Ishikawa (cell line): Measurements from ENCODE around the gene SLC49A3.

Experiments used
- CEBPB ChIP-seq: IDR thresholded peaks from 2 replicates; pipeline ENCODE4 v1.6.1; 2012
- CREB1 ChIP-seq: IDR thresholded peaks from 2 replicates; pipeline ENCODE4 v1.6.1; 2012; ENCODE audit warnings: low read depth
- EGR1 ChIP-seq: IDR thresholded peaks from 2 replicates; pipeline ENCODE4 v1.6.1; 2012
- EP300 ChIP-seq: IDR thresholded peaks from 2 replicates; pipeline ENCODE4 v1.6.1; 2012; ENCODE audit warnings: borderline replicate concordance
- FOXM1 ChIP-seq: IDR thresholded peaks from 2 replicates; pipeline ENCODE4 v1.6.1; 2012; ENCODE audit warnings: low read depth, borderline replicate concordance
- NFIC ChIP-seq: IDR thresholded peaks from 2 replicates; pipeline ENCODE4 v1.6.1; 2012
- RAD21 ChIP-seq: IDR thresholded peaks from 2 replicates; pipeline ENCODE4 v1.6.1; 2012; ENCODE audit warnings: low read depth
- TAF1 ChIP-seq: IDR thresholded peaks from 2 replicates; pipeline ENCODE4 v1.6.1; 2012; ENCODE audit warnings: low read depth, mild to moderate bottlenecking
- TCF12 ChIP-seq: IDR thresholded peaks from 2 replicates; pipeline ENCODE4 v1.6.1; 2012; ENCODE audit warnings: low read depth
- TEAD4 ChIP-seq: IDR thresholded peaks from 2 replicates; pipeline ENCODE4 v1.6.1; 2012
- YY1 ChIP-seq: IDR thresholded peaks from 2 replicates; pipeline ENCODE4 v1.6.1; 2012; ENCODE audit warnings: low read depth
- ZBTB7A ChIP-seq: IDR thresholded peaks from 2 replicates; pipeline ENCODE4 v1.6.1; 2012; ENCODE audit warnings: low read depth
- TF ChIP-seq, protein P1 (sequence below): IDR thresholded peaks from 2 replicates; pipeline ENCODE4 v1.6.1; 2012
- TF ChIP-seq, protein P2 (sequence below): IDR thresholded peaks from 2 replicates; pipeline ENCODE4 v1.6.1; 2012
- TF ChIP-seq, protein P3 (sequence below): IDR thresholded peaks from 2 replicates; pipeline ENCODE4 v1.6.1; 2012; ENCODE audit warnings: low read depth, mild to moderate bottlenecking

The SLC49A3 gene

DNA sequence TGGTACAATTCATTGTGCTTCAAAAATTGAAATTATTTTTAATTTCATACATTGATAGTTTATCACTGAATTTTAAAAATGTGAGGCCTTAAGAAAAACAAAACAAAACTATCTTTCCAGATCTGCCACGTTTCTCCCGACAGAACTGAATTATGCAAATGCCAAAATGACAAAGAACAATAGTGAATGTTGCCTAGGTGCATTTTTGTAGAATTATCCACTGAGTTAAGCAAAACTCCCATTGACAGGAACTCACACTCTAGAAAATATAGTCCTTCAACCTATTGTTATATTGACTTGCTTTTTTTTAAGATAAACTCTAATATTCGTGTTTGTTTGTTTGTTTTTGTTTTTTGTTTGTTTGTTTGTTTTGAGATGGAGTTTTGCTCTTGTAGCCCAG is 23.1 kb upstream of the SLC49A3 start:
- no peak for TF ChIP-seq CEBPB
- no peak for TF ChIP-seq RAD21
- TF ChIP-seq, protein P1, sequence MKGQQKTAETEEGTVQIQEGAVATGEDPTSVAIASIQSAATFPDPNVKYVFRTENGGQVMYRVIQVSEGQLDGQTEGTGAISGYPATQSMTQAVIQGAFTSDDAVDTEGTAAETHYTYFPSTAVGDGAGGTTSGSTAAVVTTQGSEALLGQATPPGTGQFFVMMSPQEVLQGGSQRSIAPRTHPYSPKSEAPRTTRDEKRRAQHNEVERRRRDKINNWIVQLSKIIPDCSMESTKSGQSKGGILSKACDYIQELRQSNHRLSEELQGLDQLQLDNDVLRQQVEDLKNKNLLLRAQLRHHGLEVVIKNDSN, result no peak
- TF ChIP-seq NFIC, result no peak
- no peak for TF ChIP-seq TAF1
- no peak for TF ChIP-seq CREB1
- TF ChIP-seq EGR1, result no peak

DNA sequence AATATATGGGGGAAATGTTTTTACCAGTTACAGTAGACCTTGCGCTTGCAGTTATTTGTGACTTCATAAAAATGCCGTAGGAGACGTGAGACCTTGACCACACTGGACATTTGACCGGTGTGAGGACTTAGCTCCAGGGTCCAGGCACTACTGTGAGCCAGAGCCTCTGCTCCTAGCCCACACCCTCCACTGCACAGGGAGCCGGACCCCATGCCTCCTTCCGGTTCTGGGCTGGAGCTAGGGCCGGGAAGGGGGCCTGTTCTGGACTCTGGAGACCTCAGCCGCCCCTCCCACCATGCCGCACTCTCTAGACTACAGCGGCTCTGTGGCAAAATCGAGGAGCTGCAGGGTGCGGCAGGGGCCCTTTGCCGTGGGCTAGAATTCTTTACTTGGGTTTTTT is 22.0 kb upstream of the SLC49A3 start:
- TF ChIP-seq TEAD4 (no peak), RAD21 (no peak), ZBTB7A (no peak), CEBPB (no peak)
- TF ChIP-seq, protein P2, sequence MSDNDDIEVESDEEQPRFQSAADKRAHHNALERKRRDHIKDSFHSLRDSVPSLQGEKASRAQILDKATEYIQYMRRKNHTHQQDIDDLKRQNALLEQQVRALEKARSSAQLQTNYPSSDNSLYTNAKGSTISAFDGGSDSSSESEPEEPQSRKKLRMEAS, result no peak

DNA sequence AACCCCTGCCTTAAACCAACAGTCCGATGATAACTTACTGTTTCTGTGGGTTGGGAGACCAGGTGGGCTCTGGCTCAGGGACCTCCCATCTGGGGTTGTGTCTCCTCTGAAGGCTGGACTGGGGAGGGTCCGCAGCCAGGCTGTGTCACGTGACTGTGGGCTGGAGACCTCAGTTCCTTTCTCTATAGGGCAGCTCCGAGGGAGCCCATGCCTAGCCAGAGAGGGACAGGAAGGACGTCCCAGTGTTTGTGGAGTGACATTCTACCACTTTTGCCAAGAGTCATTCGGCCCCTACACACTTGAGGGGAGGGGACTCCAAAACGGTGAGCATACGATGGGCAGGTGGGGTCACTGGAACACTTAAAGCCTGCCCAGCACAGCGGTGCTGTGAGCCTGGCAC is 21.2 kb upstream of the SLC49A3 start:
- TF ChIP-seq RAD21 (no peak), TAF1 (no peak)

DNA sequence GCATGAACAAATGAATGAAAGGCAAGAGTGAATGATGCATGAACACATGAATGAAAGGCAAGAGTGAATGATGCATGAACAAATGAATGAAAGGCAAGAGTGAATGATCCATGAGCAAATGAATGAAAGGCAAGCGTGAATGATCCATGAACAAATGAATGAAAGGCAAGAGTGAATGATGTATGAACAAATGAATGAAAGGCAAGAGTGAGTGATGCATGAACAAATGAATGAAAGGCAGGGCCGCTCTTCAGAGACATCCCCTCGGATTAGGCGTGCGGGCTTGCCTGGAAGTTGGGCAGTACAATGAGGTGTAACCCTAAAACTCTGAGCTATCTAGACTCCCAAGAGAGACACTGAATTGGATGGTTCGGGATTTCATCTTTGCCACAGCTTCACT is 20.4 kb upstream of the SLC49A3 start:
- TF ChIP-seq, protein P1, result no peak
- TF ChIP-seq YY1, result no peak
- no peak for TF ChIP-seq FOXM1
- TF ChIP-seq RAD21, result no peak
- TF ChIP-seq EGR1, result no peak

DNA sequence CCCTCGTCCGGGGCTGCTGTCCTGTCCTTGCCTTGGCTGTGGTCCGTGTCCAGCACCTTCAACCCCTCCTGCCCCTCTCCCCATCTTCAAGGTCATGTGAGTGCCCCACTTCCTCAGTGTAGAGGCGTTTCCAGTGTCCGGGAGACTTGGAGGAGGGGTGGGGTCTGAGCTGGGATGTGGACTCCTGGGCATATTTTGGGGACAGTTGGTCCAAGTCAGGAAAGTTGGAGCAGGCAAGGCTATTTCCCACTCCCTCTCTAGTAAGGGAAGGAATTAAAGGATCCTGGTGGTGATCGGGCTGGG is 19.6 kb upstream of the SLC49A3 start:
- TF ChIP-seq, protein P3, sequence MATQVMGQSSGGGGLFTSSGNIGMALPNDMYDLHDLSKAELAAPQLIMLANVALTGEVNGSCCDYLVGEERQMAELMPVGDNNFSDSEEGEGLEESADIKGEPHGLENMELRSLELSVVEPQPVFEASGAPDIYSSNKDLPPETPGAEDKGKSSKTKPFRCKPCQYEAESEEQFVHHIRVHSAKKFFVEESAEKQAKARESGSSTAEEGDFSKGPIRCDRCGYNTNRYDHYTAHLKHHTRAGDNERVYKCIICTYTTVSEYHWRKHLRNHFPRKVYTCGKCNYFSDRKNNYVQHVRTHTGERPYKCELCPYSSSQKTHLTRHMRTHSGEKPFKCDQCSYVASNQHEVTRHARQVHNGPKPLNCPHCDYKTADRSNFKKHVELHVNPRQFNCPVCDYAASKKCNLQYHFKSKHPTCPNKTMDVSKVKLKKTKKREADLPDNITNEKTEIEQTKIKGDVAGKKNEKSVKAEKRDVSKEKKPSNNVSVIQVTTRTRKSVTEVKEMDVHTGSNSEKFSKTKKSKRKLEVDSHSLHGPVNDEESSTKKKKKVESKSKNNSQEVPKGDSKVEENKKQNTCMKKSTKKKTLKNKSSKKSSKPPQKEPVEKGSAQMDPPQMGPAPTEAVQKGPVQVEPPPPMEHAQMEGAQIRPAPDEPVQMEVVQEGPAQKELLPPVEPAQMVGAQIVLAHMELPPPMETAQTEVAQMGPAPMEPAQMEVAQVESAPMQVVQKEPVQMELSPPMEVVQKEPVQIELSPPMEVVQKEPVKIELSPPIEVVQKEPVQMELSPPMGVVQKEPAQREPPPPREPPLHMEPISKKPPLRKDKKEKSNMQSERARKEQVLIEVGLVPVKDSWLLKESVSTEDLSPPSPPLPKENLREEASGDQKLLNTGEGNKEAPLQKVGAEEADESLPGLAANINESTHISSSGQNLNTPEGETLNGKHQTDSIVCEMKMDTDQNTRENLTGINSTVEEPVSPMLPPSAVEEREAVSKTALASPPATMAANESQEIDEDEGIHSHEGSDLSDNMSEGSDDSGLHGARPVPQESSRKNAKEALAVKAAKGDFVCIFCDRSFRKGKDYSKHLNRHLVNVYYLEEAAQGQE, result no peak
- TF ChIP-seq NFIC, result no peak
- no peak for TF ChIP-seq RAD21
- no peak for TF ChIP-seq FOXM1
- TF ChIP-seq CREB1, result no peak
- TF ChIP-seq TCF12, result no peak
- no peak for TF ChIP-seq ZBTB7A
- TF ChIP-seq, protein P2, result no peak
- TF ChIP-seq CEBPB, result no peak
- TF ChIP-seq YY1, result no peak
- no peak for TF ChIP-seq EGR1
- TF ChIP-seq EP300, result no peak

DNA sequence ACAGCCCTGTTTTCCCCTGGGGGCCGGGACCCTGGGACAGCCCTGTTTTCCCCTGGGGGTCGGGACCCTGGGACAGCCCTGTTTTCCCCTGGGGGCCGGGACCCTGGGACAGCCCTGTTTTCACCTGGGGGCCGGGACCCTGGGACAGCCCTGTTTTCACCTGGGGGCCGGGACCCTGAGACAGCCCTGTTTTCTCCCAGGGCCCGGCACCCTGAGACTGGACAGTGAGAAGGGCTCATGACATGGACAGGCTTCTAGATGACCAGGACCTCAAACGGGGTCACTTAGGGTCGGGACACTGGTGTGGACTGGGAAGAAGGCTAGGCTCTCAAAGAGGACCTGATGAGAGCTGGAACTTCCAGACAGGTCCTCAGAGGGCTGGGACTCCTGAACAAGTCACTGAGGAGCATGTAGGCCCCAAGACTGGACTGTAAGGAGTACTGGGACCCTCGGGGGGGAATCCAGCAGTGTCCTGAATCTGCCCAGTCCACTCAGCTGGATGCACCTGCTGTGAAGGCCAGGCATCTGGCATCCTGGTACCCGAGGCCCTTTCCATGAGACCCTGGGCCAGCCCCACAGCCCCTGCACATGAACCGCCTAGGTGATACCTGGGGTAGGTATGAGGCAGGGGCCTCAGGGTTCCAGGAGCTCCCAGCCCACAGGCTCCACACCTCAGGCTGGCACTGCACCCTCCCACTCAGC is 19.1 kb upstream of the SLC49A3 start:
- TF ChIP-seq FOXM1, result no peak
- no peak for TF ChIP-seq CREB1
- no peak for TF ChIP-seq TAF1
- TF ChIP-seq NFIC, result no peak
- TF ChIP-seq, protein P2, result no peak
- TF ChIP-seq EGR1, result no peak
- no peak for TF ChIP-seq CEBPB
- TF ChIP-seq EP300, result no peak
- TF ChIP-seq ZBTB7A, result no peak
- TF ChIP-seq, protein P1, result no peak

DNA sequence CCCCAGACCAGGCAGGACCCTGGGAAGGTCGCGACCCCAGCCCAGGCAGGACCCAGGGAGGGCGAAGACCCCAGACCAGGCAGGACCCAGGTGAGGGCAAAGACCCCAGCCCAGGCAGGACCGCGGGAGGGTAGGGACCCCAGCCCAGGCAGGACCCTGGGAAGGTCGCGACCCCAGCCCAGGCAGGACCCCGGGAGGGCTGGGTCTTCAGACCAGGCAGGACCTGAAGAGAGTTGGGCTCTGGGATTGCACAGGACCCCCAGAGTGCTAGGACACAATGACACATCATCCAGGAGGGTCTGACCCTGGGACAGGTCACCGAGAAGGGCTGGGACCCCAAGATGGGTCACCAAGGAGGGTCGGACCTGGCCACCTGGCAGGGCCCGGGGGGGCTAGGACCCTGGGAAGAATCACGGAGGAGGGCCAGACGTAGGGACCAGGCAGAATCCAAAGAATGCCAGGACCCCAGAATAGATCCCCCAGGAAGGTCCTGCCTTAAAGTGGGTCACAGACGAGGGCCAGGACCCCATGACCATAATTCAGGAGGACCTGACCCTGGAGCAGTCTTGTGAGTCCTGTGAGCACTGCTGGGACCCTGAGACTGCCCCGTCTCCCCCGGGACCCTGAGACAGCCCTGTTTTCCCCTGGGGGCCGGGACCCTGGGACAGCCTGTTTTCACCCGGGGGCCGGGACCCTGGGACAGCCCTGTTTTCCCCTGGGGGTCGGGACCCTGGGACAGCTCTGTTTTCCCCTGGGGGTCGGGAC is 18.1 kb upstream of the SLC49A3 start:
- TF ChIP-seq, protein P1, result no peak
- no peak for TF ChIP-seq TCF12
- no peak for TF ChIP-seq CEBPB
- no peak for TF ChIP-seq YY1
- no peak for TF ChIP-seq NFIC
- no peak for TF ChIP-seq EGR1
- TF ChIP-seq, protein P3, result no peak
- TF ChIP-seq, protein P2, result no peak
- TF ChIP-seq ZBTB7A, result no peak
- TF ChIP-seq CREB1, result no peak
